Aorta (tissue), 5 donors: ENCODE data around the gene DYRK2. TPM values are rescaled to one million over a fixed set of nuclear protein-coding genes. Genes with fewer than 3 reads are reported as not detected.

Experiments used
- ATAC-seq: fragments of 200-7000 bp; cut with Tn5 transposase; one replicate; pipeline ENCODE4 v1.9.1; 2022; ENCODE audit warnings: moderate library complexity; ENCODE audit not compliant: low FRiP score
- DNase-seq, 2 donors: peaks; one replicate each; pipeline ENCODE4 v3.0.0-alpha.2; 2020
- H3K27ac ChIP-seq, 2 donors: one replicate each; pipeline ENCODE4 v1.5.1; 2013; ENCODE audit warnings: low read length in 2 of 2, mild to moderate bottlenecking in 2 of 2, moderate library complexity in 2 of 2, control low read depth in 1 of 2, inconsistent platforms in 1 of 2, low read depth in 1 of 2
- H3K27me3 ChIP-seq, 2 donors: one replicate each; pipeline ENCODE4 v1.6.1; 2013; ENCODE audit warnings: control low read depth in 1 of 2, low read length in 1 of 2, mild to moderate bottlenecking in 1 of 2, moderate library complexity in 1 of 2; ENCODE audit not compliant: insufficient read depth in 2 of 2, control insufficient read depth in 1 of 2
- H3K36me3 ChIP-seq, 2 donors: one replicate each; pipeline ENCODE4 v1.6.1; 2013; ENCODE audit warnings: control low read depth in 1 of 2, low read length in 1 of 2, mild to moderate bottlenecking in 1 of 2; ENCODE audit not compliant: insufficient read depth in 2 of 2, control insufficient read depth in 1 of 2
- H3K4me1 ChIP-seq, 2 donors: one replicate each; pipeline ENCODE4 v1.6.1; 2013; ENCODE audit warnings: low read length in 2 of 2, control low read depth in 1 of 2, mild to moderate bottlenecking in 1 of 2, moderate library complexity in 1 of 2; ENCODE audit not compliant: insufficient read depth in 2 of 2, control insufficient read depth in 1 of 2
- H3K4me3 ChIP-seq, 2 donors: one replicate each; pipeline ENCODE4 v1.5.1; 2013; ENCODE audit warnings: low read length in 2 of 2, control low read depth in 1 of 2, mild to moderate bottlenecking in 1 of 2
- H3K9me3 ChIP-seq: one replicate; pipeline ENCODE4 v1.6.1; 2013; ENCODE audit warnings: mild to moderate bottlenecking, low read length; ENCODE audit not compliant: control insufficient read depth
- WGBS, 2 donors: extraction: QIAGEN DNeasy Blood & Tissue Kit; methylation state at CpG; one replicate each; pipeline ENCODE4 v1.1.7; 2013; 5-methylcytosine and 5-hydroxymethylcytosine counted together
- intact Hi-C, 2 donors: fragments of 100-400 bp; cut with DNase I; formaldehyde crosslinking; loops; one replicate each; pipeline versions ENCODE4 v1.14.2 to v1.15.0; 2022
- polyA plus RNA-seq, 2 donors: library from polyadenylated mRNA; stranded (reverse); fragments of 200-250 nt; gene quantifications; one replicate each; pipeline ENCODE4 v1.2.3, GENCODE V29; 2013
- total RNA-seq, 2 donors: library from RNA; stranded (reverse); fragmentation: NEBNext Ultra II Directional; extraction: Animal tissue kit (Norgen Biotek cat#: 25700); gene quantifications; one replicate each; pipeline ENCODE4 v1.2.1, GENCODE V29; 2021
- donor health status: healthy with polysubstance abuse.
- donor health status: Bipolar disorder and iron deficiency.
- donor health status: DM: no; HTN: no; CAD: no.
- donor health status: DM: no; HTN: no; CAD: no.
- donor health status: DM: yes; HTN: yes; CAD: no.

The DYRK2 gene
- total and polyA plus RNA-seq, 4 donors = 6.4 to 42.5 (median 17.3) TPM

DNA sequence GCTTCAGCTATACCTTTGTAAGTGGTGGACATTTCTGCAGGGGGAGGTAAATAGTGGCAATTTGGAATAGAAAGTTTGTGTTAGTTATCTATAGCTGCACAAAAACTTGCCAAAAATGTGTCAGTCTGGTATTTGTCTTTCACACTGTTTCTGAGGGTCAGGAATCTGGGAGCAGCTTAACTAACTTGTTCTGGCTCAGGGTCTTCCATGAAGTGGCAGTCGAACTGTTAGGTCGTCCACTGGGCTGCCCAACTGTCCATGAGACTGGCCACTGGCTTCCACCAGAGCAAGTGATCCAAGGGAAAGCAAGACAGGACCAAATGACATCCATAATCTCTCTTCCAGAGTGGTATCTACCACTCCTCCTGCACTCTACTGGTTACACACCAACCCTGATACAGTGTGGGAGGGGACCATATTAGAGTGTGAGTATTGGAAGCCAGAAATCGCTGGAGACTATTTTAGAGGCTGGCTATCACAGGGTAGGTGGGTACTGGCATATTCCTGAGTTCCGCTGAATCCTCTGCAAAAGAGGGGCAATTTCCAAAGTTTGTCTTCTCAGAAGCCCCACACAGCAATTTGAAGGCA, 60.9 kb downstream of the DYRK2 start:
- no peaks in the 10 kb centered on the region for H3K36me3 ChIP-seq
- DNase-seq (no peak), ATAC-seq (no peak)
- H3K27me3 ChIP-seq = no peaks in the 10 kb centered on the region
- H3K4me1 ChIP-seq = no peaks in the 10 kb centered on the region
- no peak overlapping the region for H3K4me3 ChIP-seq
- intact Hi-C loops = no loop called here
- no peak overlapping the region for H3K27ac ChIP-seq
- 50 to 54% methylated on average over 4 of the region's 4 CpGs for WGBS, 2 donors
- no peaks in the 10 kb centered on the region for H3K9me3 ChIP-seq

GRCh38 chr12:67710582-67710981, 62.0 kb downstream of the DYRK2 start:
- no peaks in the 10 kb centered on the region for H3K27me3 ChIP-seq
- 66 to 84% methylated on average over 3 of the region's 3 CpGs for WGBS, 2 donors
- H3K4me3 ChIP-seq = no peak overlapping the region
- H3K27ac ChIP-seq = no peak overlapping the region
- DNase-seq (no peak), ATAC-seq (peak; percentile 58)
- intact Hi-C loops = loop anchor here in 1 of 2 donors (10.0 kb wide), 1 partner anchor 46 kb away; no protein-coding TSS in a partner anchor
- no peaks in the 10 kb centered on the region for H3K4me1 ChIP-seq
- H3K36me3 ChIP-seq = no peaks in the 10 kb centered on the region
- no peaks in the 10 kb centered on the region for H3K9me3 ChIP-seq

- DNase-seq (no peak), ATAC-seq (no peak)
- no peak overlapping the region for H3K27ac ChIP-seq
- H3K27me3 ChIP-seq = no peaks in the 10 kb centered on the region
- intact Hi-C loops = loop anchor here in 1 of 2 donors (10.0 kb wide), 1 partner anchor 47 kb away; no protein-coding TSS in a partner anchor
- no peaks in the 10 kb centered on the region for H3K4me1 ChIP-seq
- WGBS, 2 donors = 95 to 100% methylated on average over 1 of the region's 1 CpG
- no peak overlapping the region for H3K4me3 ChIP-seq
- no peaks in the 10 kb centered on the region for H3K9me3 ChIP-seq
- no peaks in the 10 kb centered on the region for H3K36me3 ChIP-seq
Measured at GRCh38 chr12:67712011-67712410, 63.5 kb downstream of the DYRK2 start.

- no peaks in the 10 kb centered on the region for H3K4me1 ChIP-seq
- WGBS, 2 donors = 42 to 62% methylated on average over 1 of the region's 1 CpG
- H3K27me3 ChIP-seq = no peaks in the 10 kb centered on the region
- no peak overlapping the region for H3K27ac ChIP-seq
- H3K9me3 ChIP-seq = no peaks in the 10 kb centered on the region
- no peaks in the 10 kb centered on the region for H3K36me3 ChIP-seq
- no peak for ATAC-seq
- DNase-seq = no peak
- no peak overlapping the region for H3K4me3 ChIP-seq
- intact Hi-C loops = loop anchor here in 1 of 2 donors (10.0 kb wide), 1 partner anchor 50 kb away; no protein-coding TSS in a partner anchor
Measured at GRCh38 chr12:67714648-67715047, 66.1 kb downstream of the DYRK2 start.
